AG09319 (cell line): ENCODE results near the gene DOCK7.

Experiments
- DNase-seq: peaks from one replicate; pipeline ENCODE4 v3.0.0-alpha.2; 2010; ENCODE audit warnings: low read depth; ENCODE audit errors: extremely low read depth
- TF ChIP-seq, protein P1 (sequence below): IDR thresholded peaks from 2 replicates; pipeline ENCODE4 v1.5.1; 2011; ENCODE audit warnings: low read depth, mild to moderate bottlenecking, inconsistent platforms, low read length, moderate library complexity

DOCK7 gene

GRCh38 chr1:62405247-62405646 lies 282.9 kb downstream of the DOCK7 start:
- DNase-seq, result no peak

More at GRCh38 chr1:62405247-62405646, 282.9 kb downstream of the DOCK7 start:
- TF ChIP-seq, protein P1, sequence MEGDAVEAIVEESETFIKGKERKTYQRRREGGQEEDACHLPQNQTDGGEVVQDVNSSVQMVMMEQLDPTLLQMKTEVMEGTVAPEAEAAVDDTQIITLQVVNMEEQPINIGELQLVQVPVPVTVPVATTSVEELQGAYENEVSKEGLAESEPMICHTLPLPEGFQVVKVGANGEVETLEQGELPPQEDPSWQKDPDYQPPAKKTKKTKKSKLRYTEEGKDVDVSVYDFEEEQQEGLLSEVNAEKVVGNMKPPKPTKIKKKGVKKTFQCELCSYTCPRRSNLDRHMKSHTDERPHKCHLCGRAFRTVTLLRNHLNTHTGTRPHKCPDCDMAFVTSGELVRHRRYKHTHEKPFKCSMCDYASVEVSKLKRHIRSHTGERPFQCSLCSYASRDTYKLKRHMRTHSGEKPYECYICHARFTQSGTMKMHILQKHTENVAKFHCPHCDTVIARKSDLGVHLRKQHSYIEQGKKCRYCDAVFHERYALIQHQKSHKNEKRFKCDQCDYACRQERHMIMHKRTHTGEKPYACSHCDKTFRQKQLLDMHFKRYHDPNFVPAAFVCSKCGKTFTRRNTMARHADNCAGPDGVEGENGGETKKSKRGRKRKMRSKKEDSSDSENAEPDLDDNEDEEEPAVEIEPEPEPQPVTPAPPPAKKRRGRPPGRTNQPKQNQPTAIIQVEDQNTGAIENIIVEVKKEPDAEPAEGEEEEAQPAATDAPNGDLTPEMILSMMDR, result no peak
